Endothelial cell of umbilical vein (primary cell): ENCODE results near the gene SCN5A.

Experiments
- EZH2 ChIP-seq: IDR thresholded peaks from 2 replicates; pipeline ENCODE4 v1.6.1; 2012; ENCODE audit warnings: borderline replicate concordance, low read depth, mild to moderate bottlenecking, moderate library complexity, low read length, inconsistent platforms; ENCODE audit not compliant: severe bottlenecking
- JUN ChIP-seq: IDR thresholded peaks from 2 replicates; pipeline ENCODE4 v1.6.1; 2011; ENCODE audit warnings: borderline replicate concordance, low read depth; ENCODE audit not compliant: insufficient read length, insufficient read depth
- POLR2A ChIP-seq: IDR thresholded peaks from 2 replicates; pipeline ENCODE4 v1.6.1; 2012; ENCODE audit warnings: low read depth, mild to moderate bottlenecking, control low read depth, low read length
- POLR2AphosphoS5 ChIP-seq: IDR thresholded peaks from 2 replicates; pipeline ENCODE4 v1.6.1; 2012; ENCODE audit warnings: low read depth, mild to moderate bottlenecking, control low read depth, low read length, moderate library complexity; ENCODE audit not compliant: insufficient read depth
- TF ChIP-seq, protein P1 (sequence below), 2 donors: IDR thresholded peaks; 1 replicate in 1 of 2; 2 replicates in 1 of 2; pipeline ENCODE4 v1.5.1; 2011; ENCODE audit warnings: low read length in 2 of 2, mild to moderate bottlenecking in 2 of 2, moderate library complexity in 2 of 2, control low read depth in 1 of 2, inconsistent platforms in 1 of 2, low read depth in 1 of 2; ENCODE audit not compliant: insufficient read depth in 1 of 2; ENCODE audit errors: extremely low read depth in 1 of 2
- TF ChIP-seq, protein P2 (sequence below): IDR thresholded peaks from 2 replicates; pipeline ENCODE4 v1.6.1; 2011; ENCODE audit not compliant: insufficient read depth, insufficient read length

DNA sequence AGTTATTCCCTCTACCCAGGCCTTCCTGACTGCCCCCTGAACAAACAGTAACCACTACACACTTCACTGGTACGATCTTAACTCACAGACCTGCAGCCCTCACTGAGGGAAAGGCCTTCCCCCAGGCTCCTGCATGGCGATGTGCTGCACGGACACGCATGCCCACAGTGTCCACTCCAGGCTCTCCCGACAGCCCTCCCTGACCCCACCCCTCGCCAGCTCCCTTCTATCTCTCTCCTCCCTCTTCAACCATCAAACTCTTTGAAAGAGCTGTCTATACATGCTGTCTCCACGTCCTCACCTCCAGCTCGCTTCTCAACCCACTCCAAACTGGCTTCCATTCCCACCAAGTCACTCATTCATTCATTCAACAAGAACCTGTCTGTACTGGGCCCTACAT, 3.9 kb downstream of the SCN5A start:
- TF ChIP-seq, protein P1, sequence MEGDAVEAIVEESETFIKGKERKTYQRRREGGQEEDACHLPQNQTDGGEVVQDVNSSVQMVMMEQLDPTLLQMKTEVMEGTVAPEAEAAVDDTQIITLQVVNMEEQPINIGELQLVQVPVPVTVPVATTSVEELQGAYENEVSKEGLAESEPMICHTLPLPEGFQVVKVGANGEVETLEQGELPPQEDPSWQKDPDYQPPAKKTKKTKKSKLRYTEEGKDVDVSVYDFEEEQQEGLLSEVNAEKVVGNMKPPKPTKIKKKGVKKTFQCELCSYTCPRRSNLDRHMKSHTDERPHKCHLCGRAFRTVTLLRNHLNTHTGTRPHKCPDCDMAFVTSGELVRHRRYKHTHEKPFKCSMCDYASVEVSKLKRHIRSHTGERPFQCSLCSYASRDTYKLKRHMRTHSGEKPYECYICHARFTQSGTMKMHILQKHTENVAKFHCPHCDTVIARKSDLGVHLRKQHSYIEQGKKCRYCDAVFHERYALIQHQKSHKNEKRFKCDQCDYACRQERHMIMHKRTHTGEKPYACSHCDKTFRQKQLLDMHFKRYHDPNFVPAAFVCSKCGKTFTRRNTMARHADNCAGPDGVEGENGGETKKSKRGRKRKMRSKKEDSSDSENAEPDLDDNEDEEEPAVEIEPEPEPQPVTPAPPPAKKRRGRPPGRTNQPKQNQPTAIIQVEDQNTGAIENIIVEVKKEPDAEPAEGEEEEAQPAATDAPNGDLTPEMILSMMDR (IDR thresholded peaks at IDR 0.05; ENCODE audit: extremely low read depth in 1 of 2, insufficient read depth in 1 of 2, low read depth in 1 of 2, low read length in 2 of 2) = no peak
- TF ChIP-seq EZH2 (no peak), JUN (no peak), POLR2A (no peak), POLR2AphosphoS5 (no peak)
- TF ChIP-seq, protein P2, sequence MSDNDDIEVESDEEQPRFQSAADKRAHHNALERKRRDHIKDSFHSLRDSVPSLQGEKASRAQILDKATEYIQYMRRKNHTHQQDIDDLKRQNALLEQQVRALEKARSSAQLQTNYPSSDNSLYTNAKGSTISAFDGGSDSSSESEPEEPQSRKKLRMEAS = no peak
